Suppressor macrophage treated with lipopolysaccharide for 1 hour (primary cell): Measurements from ENCODE around the gene AKT1S1.

Experiments used
- DNase-seq, 3 donors: peaks; one replicate each; pipeline ENCODE4 v3.0.0-alpha.2; 2020 to 2022

The AKT1S1 gene

GRCh38 chr19:49882643-49883042, 5.5 kb upstream of the AKT1S1 start:
- no peak for DNase-seq

GRCh38 chr19:49881672-49882394, 4.7 kb upstream of the AKT1S1 start:
- DNase-seq, result peak in 2 of 3 donors; percentile 33 to 51

GRCh38 chr19:49881186-49881585, 4.0 kb upstream of the AKT1S1 start:
- DNase-seq, result no peak

- peak in 1 of 3 donors; percentile 38 for DNase-seq
Measured at GRCh38 chr19:49880162-49880869, 3.2 kb upstream of the AKT1S1 start.

- DNase-seq, result peak in 2 of 3 donors; percentile 47 to 54
Measured at GRCh38 chr19:49879243-49879963, 2.2 kb upstream of the AKT1S1 start.

GRCh38 chr19:49878744-49879070, 1.6 kb upstream of the AKT1S1 start:
- DNase-seq, result no peak

GRCh38 chr19:49877879-49878743, 956 bp upstream of the AKT1S1 start:
- peak; percentile 98 to 100 (median 99) for DNase-seq

- peak; percentile 99 for DNase-seq
Measured at GRCh38 chr19:49876422-49877019, 634 bp downstream of the AKT1S1 start.

- peak; percentile 52 to 68 (median 66) for DNase-seq
Measured at GRCh38 chr19:49875857-49876421, 1.2 kb downstream of the AKT1S1 start.

GRCh38 chr19:49875177-49875576, 2.0 kb downstream of the AKT1S1 start:
- no peak for DNase-seq

GRCh38 chr19:49874503-49875157, 2.5 kb downstream of the AKT1S1 start:
- no peak for DNase-seq

- no peak for DNase-seq
Measured at GRCh38 chr19:49873834-49874233, 3.3 kb downstream of the AKT1S1 start.

- no peak for DNase-seq
Measured at GRCh38 chr19:49873129-49873521, 4.0 kb downstream of the AKT1S1 start.

GRCh38 chr19:49872245-49873128, 4.7 kb downstream of the AKT1S1 start:
- DNase-seq, result no peak

- DNase-seq, result no peak
Measured at GRCh38 chr19:49871349-49871985, 5.7 kb downstream of the AKT1S1 start.

GRCh38 chr19:49870309-49870901, 6.8 kb downstream of the AKT1S1 start:
- no peak for DNase-seq

- DNase-seq, result peak; percentile 96 to 100 (median 99)
Measured at GRCh38 chr19:49869484-49870308, 7.5 kb downstream of the AKT1S1 start.

- no peak for DNase-seq
Measured at GRCh38 chr19:49869009-49869483, 8.1 kb downstream of the AKT1S1 start.
